Heart right ventricle (tissue), 16 donors: ENCODE measurements around the gene SP110. TPM values are rescaled to one million over a fixed set of nuclear protein-coding genes. Genes with fewer than 3 reads are reported as not detected.
"Not testable (repeated sequence)": the region's sequence is repeated elsewhere in the genome, so short reads cannot be mapped to it uniquely, and the experiment has no call there.

Source experiments
- ATAC-seq, 8 donors: fragments of 200-7000 bp; cut with Tn5 transposase; one replicate each; pipeline ENCODE4 v1.9.1; 2020; ENCODE audit warnings: mild to moderate bottlenecking in 8 of 8, moderate library complexity in 8 of 8, moderate number of reproducible peaks in 1 of 8
- DNase-seq, 2 donors: peaks; one replicate each; pipeline ENCODE4 v3.0.0-alpha.2; 2020
- H3K27ac ChIP-seq, 10 donors: fragments of 200-600 bp; sonication (generic) in 2 of 10; one replicate each; pipeline versions ENCODE4 v1.5.0 to v1.8.0; 2020 to 2022; ENCODE audit warnings: mild to moderate bottlenecking in 3 of 10
- H3K27me3 ChIP-seq, 7 donors: fragments of 200-600 bp; one replicate each; pipeline ENCODE4 v1.8.0; 2021 to 2022; ENCODE audit warnings: mild to moderate bottlenecking in 2 of 7
- H3K36me3 ChIP-seq, 9 donors: fragments of 200-600 bp; sonication (generic) in 1 of 9; one replicate each; pipeline versions ENCODE4 v1.5.0 to v1.8.0; 2020 to 2022; ENCODE audit warnings: mild to moderate bottlenecking in 2 of 9
- H3K4me1 ChIP-seq, 9 donors: fragments of 200-600 bp; sonication (generic) in 1 of 9; one replicate each; pipeline versions ENCODE4 v1.5.0 to v1.8.0; 2020 to 2022; ENCODE audit warnings: mild to moderate bottlenecking in 4 of 9
- H3K4me3 ChIP-seq, 10 donors: fragments of 200-600 bp; sonication (generic) in 2 of 10; one replicate each; pipeline versions ENCODE4 v1.5.0 to v1.8.0; 2020 to 2022; ENCODE audit warnings: mild to moderate bottlenecking in 7 of 10, moderate library complexity in 2 of 10
- H3K9me3 ChIP-seq, 11 donors: fragments of 200-600 bp in 10 of 11; sonication (generic) in 2 of 11; one replicate each; pipeline versions ENCODE4 v1.5.0 to v1.8.0; 2013 to 2022; ENCODE audit warnings: mild to moderate bottlenecking in 2 of 11, control low read depth in 1 of 11, moderate library complexity in 1 of 11
- CTCF ChIP-seq, 9 donors: fragments of 200-600 bp; sonication (generic) in 2 of 9; IDR thresholded peaks; one replicate each; pipeline versions ENCODE4 v1.5.0 to v1.8.0; 2021 to 2022; ENCODE audit warnings: antibody characterized with exemption in 9 of 9, mild to moderate bottlenecking in 5 of 9, moderate library complexity in 1 of 9
- WGBS, 2 donors: extraction: QIAGEN DNeasy Blood & Tissue Kit; methylation state at CpG; one replicate each; pipeline ENCODE4 v1.1.7; 2013; ENCODE audit warnings: inconsistent platforms in 1 of 2; 5-methylcytosine and 5-hydroxymethylcytosine counted together
- intact Hi-C, 10 donors: fragments of 100-400 bp; cut with DNase I; formaldehyde crosslinking; loops; one replicate each; pipeline versions ENCODE4 v1.11.1 to v1.14.2; 2022
- polyA plus RNA-seq, 2 donors: library from polyadenylated mRNA; stranded (reverse); fragments of 200-250 nt; gene quantifications; one replicate each; pipeline ENCODE4 v1.2.3, GENCODE V29; 2013
- total RNA-seq, 10 donors: library from RNA; stranded (reverse); fragmentation: NEBNext Ultra II Directional in 3 of 10; extraction: Animal tissue kit (Norgen Biotek cat#: 25700) in 3 of 10; gene quantifications; one replicate each; pipeline versions ENCODE4 v1.2.1 to v1.2.4, GENCODE V29; 2021 to 2023
- donor health status: Arrhythmogenic right ventricular cardiomyopathy.
- donor health status: ischemic (EF 13 %, LVEDD 7.1; RV severe dilation, severe dysfunction).
- donor health status: healthy with polysubstance abuse.
- donor health status: DM: no; HTN: yes; CAD: no.
- donor health status: DM: no; HTN: no; CAD: no.
- donor health status: ischemic (EF 25% LVEDD 6.9; RV normal size, moderate dysfunction).
- donor health status: ischemic (EF 25% LVEDD 5.7; RV mildly dilated, moderate dysfunction).
- donor health status: healthy.
- donor health status: DM: yes; HTN: yes; CAD: no.
- donor health status: Ischemic cardiomyopathy.
- donor health status: ischemic (EF 35%, LVEDD 5.7; RV mildly dilated, moderate dysfunction).
- donor health status: nonischemic (EF 11% LVEDD 7.7; RV severe dilation, severe dysfunction).
- donor health status: DM: yes; HTN: yes; CAD: no.
- donor health status: PGD.
- donor health status: ischemic (EF 29% LVEDD 5.4; RV normal size, mild dysfunction).
- donor health status: nonischemic (EF 23%, LVEDD 6.1; RV moderate dilation, normal function).

The SP110 gene
- total and polyA plus RNA-seq, 12 donors: 5.6 to 38.6 (median 10.4) TPM

DNA sequence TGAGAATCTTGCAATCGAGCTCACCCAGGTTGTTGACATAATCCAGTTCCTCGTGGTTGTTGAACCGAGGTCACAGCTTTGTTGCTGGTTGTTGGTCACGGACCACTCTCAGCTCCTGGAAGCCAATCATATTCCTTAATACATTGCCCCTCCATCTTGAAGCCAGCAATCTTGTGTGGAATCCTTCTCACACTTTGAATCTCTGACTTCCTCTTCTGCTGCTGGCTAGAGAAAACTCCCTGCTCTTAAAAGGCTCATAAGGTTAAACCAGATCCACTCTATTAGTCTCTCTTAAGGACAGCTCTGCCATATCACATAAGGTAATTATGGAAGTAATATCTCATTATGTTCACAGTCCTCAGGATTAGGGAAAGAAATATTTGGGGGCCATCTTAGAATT is 46.9 kb upstream of the SP110 start:
- H3K36me3 ChIP-seq: peaks cover 0 to 15% (median 0%) of the 10 kb centered on the region in 9 donors
- TF ChIP-seq CTCF (IDR thresholded peaks at IDR 0.05): no peak
- peaks cover 0 to 16% (median 0%) of the 10 kb centered on the region in 9 donors for H3K4me1 ChIP-seq
- no peak for DNase-seq
- WGBS, 2 donors: 80 to 84% methylated on average over 4 of the region's 4 CpGs
- H3K9me3 ChIP-seq: peaks cover 0 to 3% (median 0%) of the 10 kb centered on the region in 11 donors
- H3K27me3 ChIP-seq: no peaks in the 10 kb centered on the region
- ATAC-seq: no peak
- intact Hi-C loops: no loop called here
- no peak overlapping the region for H3K4me3 ChIP-seq
- H3K27ac ChIP-seq: no peak overlapping the region

DNA sequence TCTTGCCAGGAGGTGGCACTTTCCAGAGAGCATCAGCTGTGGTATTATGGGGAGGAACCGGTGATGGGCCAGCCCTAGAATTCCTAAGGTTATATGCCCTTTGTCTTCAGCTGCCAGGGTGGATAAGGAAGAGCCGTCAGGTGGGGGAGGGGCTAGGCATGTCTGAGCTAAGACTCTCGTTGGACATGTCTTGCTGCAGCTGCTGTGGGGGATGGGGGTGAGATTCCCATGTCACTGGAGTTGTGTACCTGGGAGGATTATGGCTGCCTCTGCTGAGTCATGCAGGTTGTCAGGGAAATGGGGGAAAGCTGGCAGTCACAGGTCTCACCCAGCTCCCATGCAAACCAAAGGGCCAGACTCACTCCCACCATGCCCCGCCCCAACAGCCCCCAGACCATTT is 45.2 kb upstream of the SP110 start:
- H3K27ac ChIP-seq, H3K27me3 ChIP-seq, H3K4me3 ChIP-seq, intact Hi-C loops, ATAC-seq, DNase-seq, H3K36me3 ChIP-seq: not testable (repeated sequence)
- Histone ChIP-seq H3K4me1 (peaks cover 0 to 16% (median 0%) of the 10 kb centered on the region in 9 donors), H3K9me3 (peaks cover 0 to 10% (median 0%) of the 10 kb centered on the region in 11 donors)
- WGBS, 2 donors: 44 to 70% methylated on average over 4 of the region's 4 CpGs

DNA sequence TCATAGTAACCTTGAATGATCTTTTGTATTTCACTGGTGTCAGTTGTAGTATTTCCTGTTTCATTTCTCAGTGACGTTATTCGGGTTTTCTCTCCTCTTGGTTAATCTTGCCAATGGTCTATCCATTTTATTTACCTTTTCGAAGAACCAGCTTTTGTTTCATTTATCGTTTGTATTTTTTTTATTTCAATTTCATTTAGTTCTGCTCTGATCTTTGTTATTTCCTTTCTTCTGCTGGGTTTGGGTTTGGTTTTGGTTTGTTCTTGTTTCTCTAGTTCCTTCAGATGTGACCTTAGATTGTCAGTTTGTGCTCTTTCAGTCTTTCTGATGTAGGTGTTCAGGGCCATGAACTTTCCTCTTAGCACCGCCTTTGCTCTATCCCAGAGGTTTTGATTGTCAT is 42.5 kb upstream of the SP110 start:
- TF ChIP-seq CTCF (IDR thresholded peaks at IDR 0.05): no peak
- no peaks in the 10 kb centered on the region for H3K36me3 ChIP-seq
- DNase-seq: no peak
- 85 to 89% methylated on average over 5 of the region's 5 CpGs for whole genome bisulfite sequencing, 2 donors
- H3K9me3 ChIP-seq: peaks cover 0 to 10% (median 0%) of the 10 kb centered on the region in 11 donors
- peaks cover 0 to 6% (median 0%) of the 10 kb centered on the region in 9 donors for H3K4me1 ChIP-seq
- H3K27ac ChIP-seq: no peak overlapping the region
- H3K4me3 ChIP-seq: no peak overlapping the region
- no peak for ATAC-seq
- no peaks in the 10 kb centered on the region for H3K27me3 ChIP-seq
- intact Hi-C loops: no loop called here

DNA sequence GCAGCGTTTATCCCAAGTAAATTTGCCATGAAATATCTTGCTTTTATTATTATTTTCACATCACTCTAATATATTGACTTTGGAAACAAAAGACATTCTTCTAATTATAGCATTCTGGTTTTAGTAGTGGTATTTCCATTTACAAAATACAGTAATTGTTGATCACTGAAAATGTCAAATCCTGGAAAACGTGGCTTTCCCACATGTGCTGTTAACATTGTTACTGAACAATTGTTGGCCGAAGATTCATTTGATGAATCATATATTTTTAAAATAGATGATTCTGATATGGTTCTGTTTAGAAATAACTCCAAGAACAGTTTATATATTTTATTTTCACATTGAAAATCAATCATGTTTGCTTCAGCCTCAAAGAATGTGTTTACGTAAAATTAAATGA is 38.7 kb upstream of the SP110 start:
- Histone ChIP-seq H3K36me3 (no peaks in the 10 kb centered on the region), H3K4me3 (no peak overlapping the region), H3K27me3 (no peaks in the 10 kb centered on the region), H3K4me1 (peaks cover 0 to 6% (median 0%) of the 10 kb centered on the region in 9 donors), H3K27ac (peak overlapping the region in 2 of 10 donors; percentile 41 to 58), H3K9me3 (peaks cover 0 to 10% (median 0%) of the 10 kb centered on the region in 11 donors)
- intact Hi-C loops: no loop called here
- WGBS, 2 donors: 67 to 69% methylated on average over 4 of the region's 4 CpGs
- no peak for TF ChIP-seq CTCF (IDR thresholded peaks at IDR 0.05)
- ATAC-seq (peak in 2 of 8 donors; percentile 46 to 57), DNase-seq (no peak)

DNA sequence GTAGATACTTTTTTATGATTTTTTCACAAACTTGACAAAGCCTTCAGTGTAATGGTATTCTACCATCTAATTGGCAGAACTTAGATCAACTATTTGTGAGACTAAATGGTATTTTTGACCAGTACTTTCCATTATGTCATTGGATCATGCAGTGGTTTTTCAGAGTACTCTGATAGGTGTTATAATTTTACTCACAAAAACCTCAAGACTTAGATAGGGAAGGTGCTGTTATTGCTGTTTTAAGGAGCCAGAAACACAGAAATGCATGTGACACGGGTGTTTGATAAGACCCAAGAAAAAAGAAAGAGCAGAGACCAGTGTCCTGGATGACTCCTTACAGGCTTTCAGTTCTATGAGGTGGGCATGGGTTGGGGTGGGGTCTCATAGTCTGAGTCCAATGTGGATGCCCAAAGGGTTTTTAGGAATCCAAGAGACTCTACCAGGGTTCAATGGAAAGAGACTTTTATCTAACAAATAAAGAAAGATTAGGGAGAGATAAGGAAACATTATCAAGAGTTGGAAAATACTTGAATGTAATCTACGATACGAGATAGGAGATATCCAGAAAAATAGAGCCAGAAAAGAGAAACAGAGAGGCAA is 37.0 kb upstream of the SP110 start:
- intact Hi-C loops: no loop called here
- Histone ChIP-seq H3K36me3 (no peaks in the 10 kb centered on the region), H3K9me3 (peaks cover 0 to 10% (median 0%) of the 10 kb centered on the region in 11 donors), H3K4me3 (no peak overlapping the region), H3K4me1 (peaks cover 0 to 6% (median 0%) of the 10 kb centered on the region in 9 donors), H3K27me3 (no peaks in the 10 kb centered on the region), H3K27ac (peak overlapping the region in 1 of 10 donors; percentile 10)
- 81 to 89% methylated on average over 3 of the region's 3 CpGs for WGBS, 2 donors
- TF ChIP-seq CTCF (IDR thresholded peaks at IDR 0.05): no peak
- DNase-seq: no peak
- no peak for ATAC-seq
